H9 (cell line): ENCODE results near the gene RPL29. TPM values are rescaled to one million over a fixed set of nuclear protein-coding genes. Genes with fewer than 3 reads are reported as not detected.

Source experiments
- DNase-seq: peaks from one replicate; pipeline ENCODE4 v3.0.0-alpha.2; 2017
- H2AFZ ChIP-seq: one replicate; pipeline ENCODE4 v1.6.1; 2013; ENCODE audit warnings: mild to moderate bottlenecking, low read length, control low read depth, moderate library complexity
- H2AK5ac ChIP-seq: 2 replicates; pipeline ENCODE4 v1.6.1; 2013; ENCODE audit warnings: low read length, control low read depth, mixed read lengths; ENCODE audit not compliant: insufficient read length
- H2BK120ac ChIP-seq: one replicate; pipeline ENCODE4 v1.6.1; 2013; ENCODE audit warnings: low read depth, mild to moderate bottlenecking, low read length, control low read depth, inconsistent platforms; ENCODE audit not compliant: poor library complexity, severe bottlenecking
- H2BK12ac ChIP-seq: 2 replicates; pipeline ENCODE4 v1.6.1; 2013; ENCODE audit warnings: low read length, control low read depth, mixed read lengths, low read depth; ENCODE audit not compliant: insufficient read length
- H2BK15ac ChIP-seq: 2 replicates; pipeline ENCODE4 v1.6.1; 2013; ENCODE audit warnings: low read depth, low read length, control low read depth
- H2BK20ac ChIP-seq: one replicate; pipeline ENCODE4 v1.6.1; 2013; ENCODE audit warnings: low read depth, mild to moderate bottlenecking, low read length, control low read depth, inconsistent platforms; ENCODE audit not compliant: poor library complexity, severe bottlenecking
- H2BK5ac ChIP-seq: 2 replicates; pipeline ENCODE4 v1.6.1; 2013; ENCODE audit warnings: low read length, control low read depth, mixed read lengths; ENCODE audit not compliant: insufficient read length
- H3K14ac ChIP-seq: 2 replicates; pipeline ENCODE4 v1.6.1; 2013; ENCODE audit warnings: low read length, control low read depth; ENCODE audit not compliant: insufficient read depth
- H3K18ac ChIP-seq: 2 replicates; pipeline ENCODE4 v1.6.1; 2013; ENCODE audit warnings: low read depth, mild to moderate bottlenecking, mixed read lengths, low read length, control low read depth; ENCODE audit not compliant: insufficient read length
- H3K23ac ChIP-seq: 2 replicates; pipeline ENCODE4 v1.6.1; 2013; ENCODE audit warnings: low read length, control low read depth, mixed read lengths, low read depth; ENCODE audit not compliant: insufficient read length
- H3K23me2 ChIP-seq: 2 replicates; pipeline ENCODE4 v1.6.1; 2013; ENCODE audit warnings: low read depth, mild to moderate bottlenecking, mixed read lengths, low read length, control low read depth; ENCODE audit not compliant: insufficient read length, poor library complexity, severe bottlenecking
- H3K27ac ChIP-seq: 2 replicates; pipeline ENCODE4 v1.5.1; 2013; ENCODE audit warnings: low read length, control low read depth, mixed read lengths, low read depth; ENCODE audit not compliant: insufficient read length
- H3K27me3 ChIP-seq: 2 replicates; pipeline ENCODE4 v1.6.1; 2013; ENCODE audit warnings: low read length, control low read depth, inconsistent platforms; ENCODE audit not compliant: insufficient read depth
- H3K4ac ChIP-seq: 2 replicates; pipeline ENCODE4 v1.6.1; 2013; ENCODE audit warnings: low read depth, mild to moderate bottlenecking, control low read depth, inconsistent platforms, low read length, moderate library complexity
- H3K4me1 ChIP-seq: 2 replicates; pipeline ENCODE4 v1.6.1; 2013; ENCODE audit warnings: low read length, control low read depth, inconsistent platforms; ENCODE audit not compliant: insufficient read depth
- H3K4me2 ChIP-seq: 2 replicates; pipeline ENCODE4 v1.6.1; 2013; ENCODE audit warnings: low read length, control low read depth, mixed read lengths; ENCODE audit not compliant: insufficient read length, insufficient read depth
- H3K56ac ChIP-seq: 2 replicates; pipeline ENCODE4 v1.6.1; 2013; ENCODE audit warnings: low read depth, mild to moderate bottlenecking, mixed read lengths, low read length, control low read depth; ENCODE audit not compliant: insufficient read length
- H3K79me1 ChIP-seq: 2 replicates; pipeline ENCODE4 v1.6.1; 2013; ENCODE audit warnings: low read depth, mild to moderate bottlenecking, moderate library complexity, low read length, control low read depth, inconsistent platforms; ENCODE audit not compliant: insufficient read depth, poor library complexity, severe bottlenecking
- H3K79me2 ChIP-seq: 2 replicates; pipeline ENCODE4 v1.6.1; 2013; ENCODE audit warnings: low read length, control low read depth, inconsistent platforms; ENCODE audit not compliant: insufficient read depth
- H3K9ac ChIP-seq: 2 replicates; pipeline ENCODE4 v1.6.1; 2013; ENCODE audit warnings: low read length, control low read depth, mixed read lengths; ENCODE audit not compliant: insufficient read length; ENCODE audit errors: extremely low read depth
- H3K9me3 ChIP-seq: one replicate; pipeline ENCODE4 v1.6.1; 2013; ENCODE audit warnings: low read depth, low read length, inconsistent platforms; ENCODE audit not compliant: control insufficient read depth
- H3T11ph ChIP-seq: one replicate; pipeline ENCODE4 v1.6.1; 2013; ENCODE audit warnings: mild to moderate bottlenecking, low read length, control low read depth, inconsistent platforms
- H4K20me1 ChIP-seq: one replicate; pipeline ENCODE4 v1.6.1; 2013; ENCODE audit not compliant: control insufficient read depth, insufficient read length, insufficient read depth
- H4K5ac ChIP-seq: 2 replicates; pipeline ENCODE4 v1.6.1; 2013; ENCODE audit warnings: low read depth, mild to moderate bottlenecking, mixed read lengths, low read length, control low read depth; ENCODE audit not compliant: insufficient read length
- H4K8ac ChIP-seq: replicated peaks from 2 replicates; pipeline ENCODE4 v1.6.1; 2013; ENCODE audit warnings: low read length, control low read depth, mixed read lengths, low read depth; ENCODE audit not compliant: insufficient read length
- H4K91ac ChIP-seq: 2 replicates; pipeline ENCODE4 v1.6.1; 2013; ENCODE audit warnings: low read depth, mild to moderate bottlenecking, moderate library complexity, mixed read lengths, low read length, control low read depth; ENCODE audit not compliant: insufficient read length
- H3K27ac Mint-ChIP-seq, 3 experiments: 2 replicates in 2 of 3; 3 replicates in 1 of 3; pipeline ENCODE4 v1.8.0; 2020 to 2021; ENCODE audit warnings: mixed read lengths in 3 of 3, mild to moderate bottlenecking in 1 of 3, moderate library complexity in 1 of 3
- H3K27me3 Mint-ChIP-seq: 2 replicates; pipeline ENCODE4 v1.8.0; 2021; ENCODE audit warnings: low read depth, mild to moderate bottlenecking, moderate library complexity, mixed read lengths
- H3K36me3 Mint-ChIP-seq, 3 experiments: 2 replicates in 2 of 3; 3 replicates in 1 of 3; pipeline ENCODE4 v1.8.0; 2020 to 2021; ENCODE audit warnings: low read depth in 3 of 3, mixed read lengths in 3 of 3; ENCODE audit not compliant: insufficient read depth in 1 of 3
- H3K4me1 Mint-ChIP-seq, 2 experiments: 2 replicates each; pipeline ENCODE4 v1.8.0; 2020; ENCODE audit warnings: mixed read lengths in 2 of 2
- H3K4me3 Mint-ChIP-seq, 2 experiments: 2 replicates in 1 of 2; 3 replicates in 1 of 2; pipeline ENCODE4 v1.8.0; 2020 to 2021; ENCODE audit warnings: mild to moderate bottlenecking in 2 of 2, mixed read lengths in 2 of 2, moderate library complexity in 1 of 2
- H3K9me3 Mint-ChIP-seq, 2 experiments: 2 replicates in 1 of 2; 3 replicates in 1 of 2; pipeline ENCODE4 v1.8.0; 2020; ENCODE audit warnings: mild to moderate bottlenecking in 2 of 2, mixed read lengths in 2 of 2, moderate library complexity in 1 of 2
- CTCF ChIP-seq: fragments of 200-600 bp; sonication (generic); conservative IDR thresholded peaks from 3 replicates; pipeline ENCODE4 v1.8.0; 2021; ENCODE audit warnings: antibody characterized with exemption, mild to moderate bottlenecking
- WGBS: extraction: QIAGEN DNeasy Blood & Tissue Kit; methylation state at CpG from one replicate; pipeline ENCODE4 v1.1.7; 2013; ENCODE audit warnings: missing lambda C conversion rate, low lambda C conversion rate, mixed read lengths; ENCODE audit not compliant: insufficient read length; ENCODE audit errors: extremely low coverage; 5-methylcytosine and 5-hydroxymethylcytosine counted together
- total RNA-seq: library from RNA; stranded (reverse); gene quantifications from 2 replicates; pipeline ENCODE4 v1.2.1, GENCODE V29; 2021

RPL29 gene
- total RNA-seq, 1 experiment from 2014 or later = 1,592 TPM

- no peak overlapping the region for H3T11ph ChIP-seq
These were observed 31.7 kb downstream of the RPL29 start for GRCh38 chr3:51963951-51964451.

More at GRCh38 chr3:51963951-51964451, 31.7 kb downstream of the RPL29 start:
- H3K4me1 ChIP-seq = peaks cover 5% of the 10 kb centered on the region; the same call in 1 of the 2 replicates
- no peak overlapping the region for H3K4me3 Mint-ChIP-seq
- no peak overlapping the region for H2BK20ac ChIP-seq
- no peak overlapping the region for H4K5ac ChIP-seq
- H3K9ac ChIP-seq = no peak overlapping the region
- H3K79me1 ChIP-seq = no peaks in the 10 kb centered on the region
- H3K23me2 ChIP-seq = peaks cover 11% of the 10 kb centered on the region
- no peak overlapping the region for H3K27ac ChIP-seq
- no peak overlapping the region for H2BK5ac ChIP-seq
- DNase-seq = no peak
- no peak overlapping the region for H2AK5ac ChIP-seq
- no peak overlapping the region for H3K14ac ChIP-seq
- H3K36me3 Mint-ChIP-seq = peaks cover 0 to 5% (median 0%) of the 10 kb centered on the region in 3 experiments; a peak in 3 of 7 replicates
- no peak overlapping the region for H3K23ac ChIP-seq
- TF ChIP-seq CTCF = no peak
- no peak overlapping the region for H3K56ac ChIP-seq
- no peak overlapping the region for H2BK15ac ChIP-seq
- H2BK120ac ChIP-seq = no peak overlapping the region
- H3K9me3 Mint-ChIP-seq = no peaks in the 10 kb centered on the region
- peaks cover 55% of the 10 kb centered on the region for H3K27me3 Mint-ChIP-seq
- no peaks in the 10 kb centered on the region for H3K27me3 ChIP-seq
- no peak overlapping the region for H2AFZ ChIP-seq
- no peak overlapping the region for H2BK12ac ChIP-seq
- peaks cover 49 to 67% of the 10 kb centered on the region in 2 experiments for H3K4me1 Mint-ChIP-seq
- H3K4me2 ChIP-seq = no peak overlapping the region
- H3K4ac ChIP-seq = no peak overlapping the region
- H4K20me1 ChIP-seq = no peaks in the 10 kb centered on the region
- no peak overlapping the region for H3K18ac ChIP-seq
- no peak overlapping the region for H4K91ac ChIP-seq
- H4K8ac ChIP-seq = no peak overlapping the region
- no peaks in the 10 kb centered on the region for H3K9me3 ChIP-seq
- H3K79me2 ChIP-seq = no peaks in the 10 kb centered on the region
- no peak overlapping the region for H3K27ac Mint-ChIP-seq
- no CpG with 5 or more reads among the region's 12 CpGs for WGBS
